Measurements from ENCODE around the gene SHPK. TPM values are rescaled to one million over a fixed set of nuclear protein-coding genes. Genes with fewer than 3 reads are reported as not detected.

The SHPK gene
- polyA plus RNA-seq, 1 donor, result 18.7 TPM

DNA sequence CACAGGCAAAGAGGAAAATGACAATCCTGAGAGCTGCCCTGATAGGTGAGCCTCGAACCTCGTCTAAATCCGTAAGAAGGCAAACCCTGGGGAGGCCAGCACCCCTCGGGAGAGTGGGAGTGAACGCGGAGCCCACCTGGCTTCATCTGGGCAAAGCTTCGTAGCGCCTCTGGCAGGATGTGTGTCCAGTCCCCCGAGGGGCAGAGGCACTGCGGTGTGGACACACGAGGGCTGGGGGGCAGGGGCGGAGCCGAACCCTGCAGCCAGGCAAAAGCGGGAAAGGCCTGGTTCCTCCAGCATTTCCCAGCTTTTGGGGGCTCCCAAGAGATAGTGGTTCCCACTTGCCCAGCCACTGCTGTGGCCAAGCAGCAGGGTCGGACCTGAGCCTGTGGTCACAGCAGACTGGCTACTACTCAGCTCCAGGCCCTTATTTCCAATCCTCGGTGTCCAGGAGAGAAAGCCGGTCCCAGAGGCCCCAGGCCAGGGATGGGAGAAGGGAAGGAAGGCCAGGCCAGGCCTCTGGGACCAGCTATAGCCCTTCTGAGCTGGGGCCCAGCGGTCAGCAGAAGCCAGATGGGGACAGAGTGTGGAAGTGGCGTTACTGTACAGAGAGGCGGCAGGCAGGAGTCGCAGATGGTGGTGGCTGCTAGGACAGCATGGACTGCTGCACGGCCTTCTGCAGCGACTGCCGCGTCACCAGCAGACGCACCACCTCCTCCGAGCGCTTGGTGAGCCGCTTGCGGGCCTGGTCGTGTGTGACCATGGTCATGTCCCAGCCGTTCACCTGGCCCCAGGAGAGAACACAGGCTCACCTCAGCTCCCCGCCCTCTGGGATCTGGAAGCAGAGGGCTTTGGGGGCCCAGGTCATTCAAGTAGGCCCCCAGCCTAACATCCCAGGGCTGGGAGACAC is 27.3 kb upstream of the SHPK start:
- DNase-seq, result no peak

GRCh38 chr17:3660311-3660891 is 24.4 kb upstream of the SHPK start:
- DNase-seq, result no peak

- no peak for DNase-seq
Observed at GRCh38 chr17:3659541-3660111, 23.6 kb upstream of the SHPK start.

- DNase-seq, result no peak
Observed at GRCh38 chr17:3658784-3659449, 22.9 kb upstream of the SHPK start.

DNA sequence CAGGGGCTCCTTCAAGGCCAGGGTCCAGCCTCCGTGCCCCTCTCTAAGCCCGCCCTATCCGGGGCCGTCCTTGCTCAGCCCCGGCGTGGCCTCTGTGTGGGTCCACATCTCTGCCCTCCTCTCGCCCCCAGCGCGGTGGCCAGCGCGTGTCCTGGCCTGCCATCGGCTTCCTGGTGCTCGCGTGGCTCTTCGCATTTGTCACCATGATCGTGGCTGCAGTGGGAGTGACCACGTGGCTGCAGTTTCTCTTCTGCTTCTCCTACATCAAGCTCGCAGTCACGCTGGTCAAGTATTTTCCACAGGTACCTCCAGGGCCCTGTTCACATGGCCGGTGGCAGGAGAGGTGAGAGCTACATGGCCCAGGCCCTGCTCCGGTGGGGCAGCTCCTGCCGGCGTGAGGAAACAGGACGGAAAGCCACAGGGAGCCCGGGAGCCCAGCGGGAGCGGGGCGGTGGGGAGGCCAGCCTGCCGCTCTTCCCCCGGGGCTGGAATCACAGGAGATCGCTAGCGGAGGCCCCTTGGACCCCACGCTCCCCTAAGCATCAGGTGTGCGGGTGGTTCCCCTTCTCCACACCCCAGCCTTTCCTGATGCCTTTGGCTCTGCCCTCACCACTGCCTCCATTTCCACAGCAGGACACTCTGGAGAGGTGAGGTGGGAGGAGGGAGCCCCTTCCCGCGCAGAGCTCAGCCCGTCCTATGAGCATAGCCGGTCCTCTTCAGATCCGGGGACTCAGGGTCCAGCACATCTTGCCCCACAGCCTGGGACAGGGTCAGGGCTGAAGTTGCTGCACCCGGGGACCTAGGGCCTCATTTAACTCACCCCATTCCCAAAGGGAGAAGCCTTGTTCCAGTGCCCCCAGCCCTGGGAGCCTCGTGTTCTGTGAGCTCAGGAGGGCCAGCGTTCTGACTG is 22.1 kb upstream of the SHPK start:
- no peak for DNase-seq

DNA sequence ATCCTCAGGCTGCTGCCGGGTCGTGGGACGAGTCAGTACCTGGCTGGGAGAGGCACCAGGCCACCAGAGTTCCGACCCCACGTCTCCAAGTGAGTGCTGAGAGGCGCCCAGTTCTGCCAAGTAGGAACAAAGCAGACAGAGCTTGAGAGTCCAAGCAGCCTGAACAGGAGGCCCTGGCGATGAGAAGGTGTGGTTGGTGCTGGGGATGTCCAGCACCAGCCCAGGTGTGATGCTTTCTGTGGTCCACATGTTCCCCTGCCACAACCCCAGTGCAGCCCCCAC is 21.5 kb upstream of the SHPK start:
- no peak for DNase-seq

- DNase-seq, result no peak
Observed at GRCh38 chr17:3656755-3657587, 20.9 kb upstream of the SHPK start.

DNA sequence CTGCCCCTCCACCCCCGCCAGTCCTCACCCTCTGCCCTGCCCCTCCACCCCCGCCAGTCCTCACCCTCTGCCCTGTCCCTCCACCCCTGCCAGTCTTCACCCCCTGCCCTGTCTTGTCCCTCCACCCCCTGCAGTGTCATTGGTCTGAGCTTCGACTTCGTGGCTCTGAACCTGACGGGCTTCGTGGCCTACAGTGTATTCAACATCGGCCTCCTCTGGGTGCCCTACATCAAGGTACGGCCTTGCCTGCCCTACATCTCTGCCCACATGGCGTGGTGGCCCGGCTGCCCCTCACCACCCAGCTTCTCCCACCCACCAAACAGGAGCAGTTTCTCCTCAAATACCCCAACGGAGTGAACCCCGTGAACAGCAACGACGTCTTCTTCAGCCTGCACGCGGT is 20.3 kb upstream of the SHPK start:
- no peak for DNase-seq

GRCh38 chr17:3655766-3656165 is 19.7 kb upstream of the SHPK start:
- no peak for DNase-seq

DNA sequence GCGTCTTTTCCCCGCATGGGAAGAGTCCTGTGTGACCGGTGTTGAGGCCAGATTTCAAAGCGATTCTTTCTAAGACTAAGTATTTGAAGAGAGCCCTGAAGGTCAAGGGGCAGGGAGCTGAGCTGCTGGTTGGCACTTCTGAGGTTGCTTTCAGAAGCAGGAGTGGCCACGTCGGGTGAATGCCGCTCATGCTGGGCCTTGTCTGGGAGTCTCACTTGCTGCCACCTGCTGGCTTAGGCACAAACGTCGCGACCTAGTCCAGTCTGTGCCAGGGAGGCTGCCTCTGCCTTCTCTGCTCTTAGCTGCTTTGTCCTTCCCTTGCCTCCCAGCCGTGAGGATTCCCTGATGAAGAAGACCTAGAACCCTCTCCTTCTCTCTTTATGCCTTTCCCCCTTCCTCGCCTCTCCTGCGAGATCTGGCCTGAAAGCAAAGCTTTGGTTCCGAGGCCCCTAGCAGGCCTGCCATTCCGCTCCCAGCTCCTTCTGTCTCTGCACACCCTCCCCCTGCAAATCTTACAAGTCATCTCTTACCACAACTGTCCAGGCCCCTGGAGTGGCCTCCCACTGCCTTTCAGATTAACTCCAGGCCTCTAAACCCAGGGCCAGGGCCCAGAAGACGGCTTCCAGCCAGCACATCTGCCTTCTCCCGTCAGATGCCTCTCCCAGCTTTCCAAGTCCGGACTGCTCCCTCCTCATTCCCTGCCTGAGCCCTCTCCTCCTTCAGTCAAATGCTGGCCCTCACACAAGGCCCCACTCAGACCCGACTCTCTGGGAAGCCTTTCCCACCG is 11.9 kb upstream of the SHPK start:
- DNase-seq, result no peak

DNA sequence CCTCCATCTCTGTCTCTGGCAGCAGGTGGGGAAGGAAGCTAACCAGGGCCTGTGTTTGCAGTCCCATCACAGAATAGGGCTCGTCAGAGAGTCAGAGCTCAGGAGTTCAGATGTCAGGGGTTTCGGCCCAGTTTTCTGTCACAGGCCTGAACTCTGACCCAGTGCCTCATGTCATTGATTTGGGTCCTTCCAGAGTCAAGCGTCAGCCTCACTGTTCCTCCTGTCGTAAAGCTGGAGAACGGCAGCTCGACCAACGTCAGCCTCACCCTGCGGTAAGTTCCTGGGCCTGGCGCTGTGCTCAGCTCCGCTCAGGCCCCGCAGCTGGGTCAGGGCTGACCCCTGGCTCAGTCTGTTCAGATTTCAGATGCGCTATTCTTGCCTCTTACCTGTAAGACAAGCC is 11.2 kb upstream of the SHPK start:
- DNase-seq, result no peak

GRCh38 chr17:3645310-3645709 is 9.3 kb upstream of the SHPK start:
- no peak for DNase-seq

DNA sequence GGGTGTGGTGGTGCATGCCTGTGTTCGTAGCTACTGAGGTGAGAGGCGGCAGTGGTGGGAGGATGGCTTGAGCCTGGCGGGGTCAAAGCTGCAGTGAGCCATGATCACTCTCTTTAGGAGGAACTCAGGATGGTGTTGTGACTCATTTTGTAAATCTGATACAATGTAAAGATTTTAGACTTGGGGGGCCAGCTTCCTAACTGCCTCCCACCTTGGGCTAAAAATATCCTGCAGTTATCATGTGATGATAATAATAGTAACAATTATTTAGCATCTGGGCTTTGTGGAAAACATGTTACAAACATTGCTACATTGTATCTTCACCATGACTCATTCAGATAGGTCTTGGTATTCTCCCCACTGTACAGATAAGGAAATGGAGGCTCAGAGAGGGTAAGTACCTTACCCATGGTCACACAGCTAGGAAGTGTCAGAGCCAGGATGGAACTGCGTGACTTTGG is 7.9 kb upstream of the SHPK start:
- no peak for DNase-seq

- DNase-seq, result peak; percentile 22
Observed at GRCh38 chr17:3641717-3642486, 5.9 kb upstream of the SHPK start.

DNA sequence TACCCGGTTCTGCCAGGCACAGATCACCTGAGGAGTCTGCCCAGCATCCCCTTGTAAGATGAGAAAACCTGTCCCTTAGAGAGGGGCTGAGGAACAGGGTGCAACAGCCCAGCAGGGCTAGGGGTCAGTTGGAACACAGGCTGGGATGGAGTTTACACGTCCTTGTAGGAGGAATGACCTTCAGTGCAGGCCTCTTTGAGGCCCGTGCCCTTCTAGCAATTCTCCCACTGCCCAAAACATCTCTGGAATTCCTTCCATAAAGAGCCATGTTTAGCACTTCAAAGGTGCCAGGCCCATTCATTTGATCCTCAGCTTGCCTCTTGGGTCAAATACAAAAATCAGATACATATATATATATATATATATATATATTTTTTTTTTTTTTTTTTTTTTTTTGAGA is 5.0 kb upstream of the SHPK start:
- no peak for DNase-seq

GRCh38 chr17:3639981-3640596 is 4.0 kb upstream of the SHPK start:
- DNase-seq, result no peak

- no peak for DNase-seq
Observed at GRCh38 chr17:3636908-3637373, 891 bp upstream of the SHPK start.

GRCh38 chr17:3635474-3636153 is 436 bp downstream of the SHPK start:
- DNase-seq, result peak; percentile 22
